Measurements from ENCODE around the gene YBX1.

YBX1 gene

DNA sequence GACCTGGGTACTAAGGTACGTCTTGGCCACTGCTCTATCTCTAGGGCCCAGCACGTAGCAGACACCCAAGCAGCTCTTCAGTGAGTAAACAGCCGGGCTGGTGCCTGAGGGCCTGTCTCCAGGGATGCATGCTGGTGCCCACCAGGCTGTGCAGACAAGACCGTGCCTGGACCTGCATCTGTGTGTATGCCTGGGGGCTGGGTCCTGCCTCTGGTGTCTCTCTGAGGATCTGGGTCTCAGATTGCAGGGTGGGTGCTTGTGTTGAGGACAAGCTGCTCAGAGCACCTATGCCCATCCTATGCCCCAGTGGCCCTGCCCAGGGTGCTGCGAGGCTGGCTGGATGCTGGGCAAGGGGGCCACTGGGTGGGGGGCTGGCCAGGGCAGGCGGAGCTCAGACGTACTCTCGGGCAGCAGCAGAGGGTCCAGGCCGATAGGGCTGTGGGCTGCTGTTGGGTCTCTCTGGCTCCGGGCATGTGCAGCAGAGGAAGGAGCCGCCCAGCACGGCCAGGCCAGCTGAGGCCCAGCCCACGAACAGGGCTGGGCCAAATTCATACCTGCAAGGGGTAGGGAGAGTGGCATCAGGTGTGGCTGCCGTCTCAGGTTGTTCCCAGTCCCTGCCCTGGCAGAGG, 53.4 kb downstream of the YBX1 start:
- peak; percentile 85 for DNase-seq

DNA sequence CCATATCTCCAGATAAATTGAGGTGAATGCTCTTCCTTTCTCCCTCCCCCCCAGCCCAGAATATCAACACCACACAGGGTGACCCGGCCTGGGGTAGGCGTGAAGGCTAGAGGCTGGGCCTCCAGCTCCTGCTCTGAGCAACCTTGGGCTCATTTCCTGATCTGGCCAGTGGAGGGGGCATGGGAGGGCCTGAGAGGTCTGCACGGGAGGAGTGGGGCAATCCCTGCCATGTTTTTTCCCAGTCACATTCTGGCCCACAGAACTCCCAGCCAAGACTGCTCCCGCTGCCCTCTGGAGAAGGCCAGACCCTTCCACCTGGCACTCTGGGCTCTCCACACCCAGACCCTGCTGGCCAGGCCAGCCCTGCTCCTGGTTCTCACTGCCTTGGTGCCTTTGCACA, 53.9 kb downstream of the YBX1 start:
- DNase-seq, result peak; percentile 3

DNA sequence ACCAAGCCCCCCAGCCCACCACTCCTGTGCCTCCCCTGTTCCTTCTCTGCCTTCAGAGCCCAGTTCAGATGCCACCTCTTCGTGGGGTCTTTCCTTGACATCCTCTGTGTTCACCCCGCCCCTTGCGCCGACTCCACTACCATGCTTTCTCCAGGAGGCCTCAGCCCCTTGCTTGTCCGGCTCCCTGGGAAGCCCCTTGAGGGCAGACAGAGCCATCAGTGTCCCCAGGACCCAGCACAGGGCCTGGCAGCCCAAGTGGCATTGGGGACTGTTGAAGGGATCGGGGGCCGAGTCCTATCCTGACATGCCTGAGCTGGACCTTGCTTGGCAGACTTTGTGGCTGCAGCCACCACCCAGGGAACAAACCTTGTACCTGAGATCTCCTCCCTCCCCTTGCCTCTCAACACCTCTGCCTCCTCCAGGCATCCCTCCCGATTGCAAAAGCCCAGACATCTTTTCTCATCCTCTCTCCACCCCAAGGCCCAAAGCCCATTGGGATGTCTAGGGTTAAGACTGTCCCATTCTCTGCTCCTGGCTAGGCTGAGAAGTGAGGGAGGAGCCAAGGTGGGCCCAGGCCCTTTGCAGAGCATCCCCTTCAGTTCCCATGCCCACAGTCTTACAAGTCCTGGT, 54.5 kb downstream of the YBX1 start:
- no peak for DNase-seq

DNA sequence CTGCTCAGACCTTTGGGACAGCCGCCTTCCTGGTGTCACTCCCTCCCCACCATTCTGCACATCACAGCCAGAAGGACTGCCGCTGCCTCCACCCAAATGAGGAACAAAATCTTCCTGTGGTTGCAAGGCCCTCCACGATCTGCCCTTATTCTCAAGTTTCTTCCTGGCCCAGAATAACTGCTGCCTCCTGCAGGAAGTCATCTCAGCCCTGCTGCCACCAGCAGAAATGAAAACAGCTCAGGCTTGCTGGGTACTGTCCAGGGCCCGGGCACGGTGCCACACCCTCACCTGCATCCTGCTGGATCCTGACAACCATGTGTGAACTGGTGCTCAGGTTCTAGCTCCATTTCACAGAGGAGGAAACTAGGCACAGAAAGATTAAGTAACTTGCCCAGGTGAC, 55.0 kb downstream of the YBX1 start:
- no peak for DNase-seq

DNA sequence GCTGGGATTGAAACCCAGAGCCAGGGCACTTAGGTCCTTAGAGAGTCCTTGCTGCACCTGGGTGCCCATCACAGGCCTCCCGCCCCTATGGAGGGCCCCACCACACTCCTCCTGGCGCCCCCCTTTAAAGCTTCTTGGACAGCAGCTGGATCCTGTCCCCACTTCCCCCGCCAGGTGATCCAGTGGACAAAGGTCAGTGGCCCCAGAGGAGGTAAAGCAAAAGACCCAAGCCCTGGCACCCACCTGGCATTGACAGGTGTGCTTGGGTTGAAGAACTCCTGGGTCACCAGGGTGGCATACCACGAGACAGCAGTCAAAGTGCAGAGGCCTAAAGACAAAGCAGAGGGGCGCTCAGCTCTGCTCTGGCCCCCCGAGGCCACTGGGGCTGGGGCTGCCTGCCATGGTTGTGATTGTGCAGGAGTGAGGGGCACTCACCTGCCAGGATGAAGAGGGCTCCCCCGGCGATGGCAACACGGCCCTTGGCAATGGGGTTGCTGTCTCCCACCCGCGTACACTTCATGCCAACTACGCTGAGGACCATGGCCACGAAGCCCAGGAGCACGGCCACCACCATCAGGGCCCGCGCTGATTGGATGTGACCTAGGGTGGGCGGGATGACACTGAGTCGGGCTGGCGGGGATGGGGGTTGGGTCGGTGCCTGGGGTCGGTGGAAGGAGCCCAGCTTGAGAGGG, 55.9 kb downstream of the YBX1 start:
- DNase-seq, result no peak

DNA sequence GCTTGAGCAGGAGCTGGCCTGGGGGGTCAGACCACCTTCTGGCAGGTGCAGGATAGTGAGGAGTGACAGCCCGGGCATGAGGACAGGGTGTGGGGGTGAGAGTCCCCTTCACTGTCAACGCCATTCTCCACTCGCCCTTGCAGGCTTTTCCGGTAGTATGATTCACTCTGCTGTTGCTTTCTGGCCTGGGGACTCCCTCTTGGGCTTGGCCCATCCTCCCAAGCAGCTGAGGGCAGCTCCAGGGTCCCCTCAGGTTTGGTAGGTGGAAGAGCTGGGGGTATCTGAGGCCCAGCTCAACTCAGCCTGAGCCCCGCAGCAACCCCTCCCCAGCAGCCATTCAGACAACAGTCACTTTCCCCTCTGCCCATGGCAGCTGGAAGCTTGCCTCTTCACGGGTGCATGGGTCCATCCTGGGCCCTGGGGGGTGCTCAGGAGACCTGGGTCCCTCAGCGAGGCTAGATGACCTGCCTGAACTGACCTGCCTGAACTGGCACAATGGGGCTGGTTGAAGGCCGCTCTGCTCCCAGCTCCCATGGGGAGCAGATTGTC, 56.5 kb downstream of the YBX1 start:
- DNase-seq, result no peak

DNA sequence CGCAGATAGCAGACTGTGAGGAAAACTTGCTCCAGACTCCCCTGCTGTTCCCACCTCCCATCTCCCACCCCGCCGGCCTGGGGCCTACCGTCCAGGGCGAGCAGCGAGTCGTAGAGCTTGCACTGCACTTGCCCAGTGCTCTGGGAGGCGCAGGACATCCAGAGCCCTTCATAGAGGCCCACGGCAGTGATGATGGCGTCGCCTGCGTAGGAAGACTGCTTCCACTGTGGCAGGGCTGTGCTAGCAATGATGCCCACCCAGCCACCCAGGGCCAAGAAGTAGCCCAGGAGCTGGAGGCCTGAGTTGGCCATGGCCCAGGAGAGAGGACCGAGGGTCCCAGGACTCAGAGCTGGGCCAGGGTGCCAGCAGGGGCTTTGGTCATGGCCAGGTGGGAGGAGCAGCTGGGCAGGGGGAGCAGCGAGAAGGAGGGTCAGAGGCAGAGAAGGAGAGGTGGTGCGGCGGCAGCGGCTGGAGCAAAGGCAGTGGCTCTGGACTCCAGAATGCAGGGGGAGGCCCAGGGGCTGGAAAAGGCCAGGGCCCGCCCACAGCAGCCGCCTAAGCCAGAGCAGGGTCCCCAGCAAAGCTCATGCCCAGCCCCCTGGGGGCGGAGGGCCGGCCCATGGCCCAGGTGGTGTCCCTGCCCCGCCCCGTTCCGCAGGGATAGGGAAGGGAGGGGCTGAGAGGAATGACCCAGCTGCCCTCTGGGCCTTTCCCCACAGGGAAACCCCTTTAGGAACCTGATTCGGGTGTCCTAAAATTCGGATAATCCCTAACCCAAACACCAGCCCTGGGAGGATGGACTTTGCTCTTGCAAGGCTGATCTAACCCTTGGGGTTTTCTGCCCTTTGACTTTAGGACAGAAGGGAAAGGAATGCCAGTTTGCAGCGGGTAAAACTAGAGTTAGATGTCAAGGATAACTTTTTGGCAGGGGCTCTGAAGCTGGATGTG, 57.8 kb downstream of the YBX1 start, which contains the start of gene CLDN19:
Gene CLDN19, minus strand, starts transcription at position 484 of the 948 bp plus-strand sequence. Its CDS starts 173 bp downstream, at position 311.
- no peak for DNase-seq

DNA sequence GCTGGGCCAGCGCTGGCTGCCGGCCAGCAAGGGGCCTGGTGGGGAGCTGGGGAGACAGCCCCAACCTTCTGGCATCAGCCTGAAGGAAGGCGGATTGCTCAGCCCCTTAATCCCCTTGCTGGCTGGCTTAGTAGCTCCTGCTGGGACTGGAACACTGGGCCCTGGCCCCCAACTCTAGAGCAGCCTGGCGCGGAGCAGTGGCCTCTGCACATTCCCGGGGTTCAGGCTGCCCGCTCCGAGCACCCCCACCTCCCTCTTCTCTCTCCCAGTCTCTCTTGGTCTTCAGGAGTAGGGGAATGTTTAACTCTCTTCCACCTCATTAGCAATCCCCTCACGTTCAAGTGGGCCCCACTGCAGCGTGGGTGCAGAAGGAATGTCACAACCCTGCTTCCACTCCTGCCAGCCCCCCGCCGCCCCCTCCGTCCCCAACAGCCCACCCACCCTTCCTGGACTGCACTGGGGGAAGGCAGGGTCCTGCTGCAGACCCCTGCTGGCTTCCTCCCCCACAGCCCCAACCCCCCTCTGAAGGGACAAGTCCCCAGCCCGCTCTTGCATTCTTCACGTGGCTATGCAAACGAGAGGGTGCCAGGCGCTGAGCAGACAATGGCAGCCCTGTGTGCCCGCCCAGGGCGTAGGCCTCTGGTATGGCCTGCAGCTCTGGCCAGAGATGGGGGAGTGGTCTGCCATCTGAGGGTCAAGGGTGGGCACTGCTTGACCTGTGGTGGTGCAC, 58.8 kb downstream of the YBX1 start:
- no peak for DNase-seq

DNA sequence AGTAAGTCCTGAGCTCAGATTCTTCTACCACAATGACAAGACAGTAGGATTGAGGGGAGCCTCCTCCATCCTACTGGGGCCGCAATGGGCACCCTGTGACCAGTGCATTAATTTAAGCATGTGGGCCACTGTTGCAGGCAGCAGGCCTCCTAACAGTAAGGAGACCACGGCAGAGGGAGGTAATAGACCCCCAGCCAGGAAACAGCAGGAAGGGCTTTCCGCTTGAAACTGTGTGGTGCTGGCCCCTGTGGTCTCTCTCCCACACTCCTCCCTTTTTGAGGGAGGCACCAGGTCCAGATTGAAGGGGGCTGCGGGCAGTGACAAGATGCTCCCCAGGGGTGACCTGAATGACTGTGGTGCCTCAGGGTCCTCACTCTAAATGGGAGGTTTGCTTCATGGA, 59.5 kb downstream of the YBX1 start:
- no peak for DNase-seq

DNA sequence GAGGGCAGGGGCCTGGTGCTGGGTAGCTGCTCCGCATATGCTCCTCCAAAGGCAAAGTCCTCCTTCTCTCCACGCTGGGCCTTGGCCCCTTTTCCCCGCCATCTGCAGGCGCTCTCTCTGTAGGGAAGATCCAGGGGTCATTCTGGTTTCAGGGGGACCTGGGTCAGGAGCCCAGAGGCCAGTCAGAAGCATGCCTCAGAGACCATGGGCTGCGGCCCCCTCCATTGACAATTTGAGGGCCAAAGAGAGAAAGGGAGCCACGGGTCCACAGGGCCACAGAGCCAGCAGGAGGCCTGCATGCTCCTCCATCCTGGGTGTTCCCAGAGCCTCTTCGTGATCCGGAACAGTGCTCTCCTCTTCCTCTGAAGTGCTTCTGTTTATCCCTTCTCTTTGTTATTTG, 59.9 kb downstream of the YBX1 start:
- DNase-seq, result no peak

DNA sequence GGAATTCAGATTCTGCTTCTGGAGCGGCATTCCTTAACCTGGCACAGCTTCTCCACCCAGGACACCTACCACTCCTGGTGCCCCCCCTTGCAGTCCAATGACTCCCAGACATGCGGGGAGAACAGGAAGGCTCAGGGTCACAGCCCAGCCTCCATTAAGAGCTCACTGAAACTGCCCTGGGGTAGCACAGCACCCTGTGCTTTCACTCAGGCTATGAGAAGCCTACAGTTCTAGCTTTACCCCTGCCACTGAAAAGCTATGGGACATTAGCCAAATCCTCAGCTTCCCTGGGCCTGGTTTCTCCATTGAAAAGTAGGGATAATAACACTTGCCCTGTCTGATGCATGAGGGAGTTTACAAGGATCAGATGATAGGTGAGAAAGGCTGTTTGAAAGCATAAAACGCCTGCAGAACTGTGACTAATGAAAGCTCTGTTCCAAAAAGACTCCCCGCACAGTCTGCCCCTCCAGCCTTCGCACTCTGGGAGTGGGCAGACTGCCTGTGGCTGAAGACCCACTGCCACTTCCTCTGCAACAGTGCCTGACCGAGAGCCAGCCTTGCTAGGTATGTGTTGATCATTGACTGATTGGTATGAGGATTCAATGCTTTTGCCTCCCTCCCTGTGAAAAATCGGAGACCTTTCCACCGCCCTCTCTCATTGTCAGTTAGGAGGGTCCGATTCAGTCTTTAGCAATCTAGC, 60.5 kb downstream of the YBX1 start:
- no peak for DNase-seq

DNA sequence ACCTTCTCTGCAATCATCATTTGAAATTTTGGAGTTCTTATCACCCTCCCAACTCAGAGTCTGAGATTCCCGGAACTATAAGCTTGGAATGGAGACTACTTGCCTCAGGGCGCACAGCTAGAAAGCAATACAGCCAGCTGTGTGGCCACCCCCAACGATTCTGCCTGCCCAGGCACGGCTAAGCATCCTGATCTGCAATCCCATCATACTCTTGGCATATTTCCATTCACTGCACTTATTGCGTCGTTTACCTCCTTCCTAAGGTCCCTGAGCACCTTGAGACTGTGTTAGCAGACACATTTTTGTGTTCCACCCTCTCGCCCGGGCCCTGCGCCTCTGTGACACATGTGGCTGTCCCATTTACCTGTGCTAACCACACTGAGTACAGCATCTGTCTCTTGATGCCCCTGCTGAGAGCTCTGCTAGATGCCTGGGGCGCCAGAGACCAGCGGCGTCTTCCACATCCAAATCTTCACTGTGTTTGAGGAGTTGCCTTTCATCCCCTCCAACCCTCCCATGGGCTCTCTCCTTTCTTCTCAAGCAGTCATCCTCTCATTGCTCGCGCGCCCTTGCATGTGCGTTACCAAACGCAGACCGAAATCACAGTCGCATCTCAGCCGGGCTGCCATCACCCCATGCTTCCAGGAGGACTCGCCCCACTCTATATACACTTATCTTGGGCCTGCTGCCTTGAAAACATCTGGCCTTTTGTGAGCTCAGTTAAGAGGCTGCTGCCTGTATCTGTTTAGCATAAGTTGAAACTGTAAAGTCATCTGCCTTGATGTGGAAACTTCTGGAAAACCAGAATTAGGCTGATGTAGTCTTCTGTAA, 61.3 kb downstream of the YBX1 start:
- peak; percentile 52 for DNase-seq

DNA sequence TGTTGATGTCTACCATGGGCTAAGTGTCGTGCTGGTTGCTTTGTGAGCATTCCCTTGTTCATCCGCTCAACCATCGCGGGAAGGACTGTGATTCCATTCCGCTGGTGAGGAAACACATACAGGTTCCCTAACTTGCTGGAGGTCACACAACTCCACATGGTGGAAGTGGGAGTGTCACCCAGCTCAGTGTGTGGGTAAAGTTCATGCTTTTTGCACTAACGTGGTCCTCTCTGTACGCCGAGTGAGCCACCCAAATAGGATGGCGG, 61.9 kb downstream of the YBX1 start:
- DNase-seq, result no peak

DNA sequence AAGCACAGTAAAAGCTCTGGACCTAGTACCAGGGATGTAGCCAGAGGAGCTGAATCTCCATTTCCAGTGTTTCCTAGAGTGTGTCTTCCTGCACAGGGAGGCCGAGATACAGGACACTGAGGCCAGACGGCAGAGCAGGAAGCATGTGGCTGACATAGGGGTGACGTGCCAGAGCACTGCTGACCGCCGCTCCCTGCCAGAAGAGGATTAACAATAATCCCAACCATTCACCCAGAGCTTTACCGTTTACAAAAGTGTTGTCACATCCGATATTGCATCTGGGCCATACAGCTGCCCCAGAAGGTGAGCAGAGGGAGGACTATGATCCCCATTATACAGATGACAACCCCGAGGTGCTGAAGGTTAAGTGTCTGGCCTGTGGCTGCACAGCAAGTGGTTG, 63.6 kb downstream of the YBX1 start:
- DNase-seq, result no peak

DNA sequence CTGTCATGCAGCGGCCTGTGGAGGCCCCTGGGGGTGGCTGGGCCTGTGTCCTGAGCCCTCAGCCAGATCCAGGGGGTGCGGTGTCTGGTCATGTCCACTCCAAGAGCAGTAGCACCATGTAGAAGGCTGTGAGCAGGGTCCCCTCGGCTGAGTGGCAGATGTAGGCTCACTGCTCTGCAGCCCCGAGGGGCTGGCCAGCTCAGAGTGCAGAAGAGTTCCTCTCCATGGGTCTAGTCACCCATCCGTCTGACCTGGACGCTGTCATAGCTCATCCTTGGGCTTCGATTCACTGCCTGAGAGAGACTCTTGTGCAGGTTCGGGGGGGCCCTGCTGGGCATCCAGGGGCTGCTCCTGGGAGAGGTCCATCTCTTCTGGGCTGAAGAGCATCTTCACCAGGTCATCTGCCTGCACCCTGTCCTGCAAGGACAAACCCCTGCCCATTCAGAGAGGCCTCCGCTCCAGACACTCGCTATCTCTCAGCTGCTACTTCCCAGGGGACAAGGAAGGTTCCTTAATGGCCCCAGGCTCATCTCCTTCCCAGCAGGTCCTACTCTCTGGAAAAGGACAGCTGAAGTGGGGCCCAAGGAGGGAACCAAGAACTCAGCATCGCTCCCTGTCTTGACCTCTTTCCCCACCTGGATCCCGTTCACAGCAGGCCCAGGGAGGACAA, 64.4 kb downstream of the YBX1 start:
- no peak for DNase-seq

DNA sequence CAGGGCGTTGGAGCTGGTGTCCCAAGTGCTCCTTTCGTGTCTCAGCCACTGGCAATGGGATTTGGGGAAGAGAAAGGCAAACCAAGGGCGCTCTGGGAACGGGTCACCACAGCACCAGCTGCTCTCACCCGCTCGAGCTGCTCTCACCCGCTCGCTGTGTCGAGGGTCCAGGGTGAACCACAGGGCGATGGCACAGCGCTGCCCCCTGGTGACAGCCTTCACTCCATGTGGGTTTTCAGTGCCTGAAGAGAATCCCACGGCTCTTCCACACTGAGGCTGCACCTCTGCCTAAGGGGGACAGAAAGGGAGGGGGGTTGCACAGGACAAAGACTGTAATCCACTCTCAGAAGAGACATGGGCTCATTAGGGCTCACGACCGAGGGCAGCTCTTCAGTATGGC, 64.9 kb downstream of the YBX1 start:
- DNase-seq, result no peak

DNA sequence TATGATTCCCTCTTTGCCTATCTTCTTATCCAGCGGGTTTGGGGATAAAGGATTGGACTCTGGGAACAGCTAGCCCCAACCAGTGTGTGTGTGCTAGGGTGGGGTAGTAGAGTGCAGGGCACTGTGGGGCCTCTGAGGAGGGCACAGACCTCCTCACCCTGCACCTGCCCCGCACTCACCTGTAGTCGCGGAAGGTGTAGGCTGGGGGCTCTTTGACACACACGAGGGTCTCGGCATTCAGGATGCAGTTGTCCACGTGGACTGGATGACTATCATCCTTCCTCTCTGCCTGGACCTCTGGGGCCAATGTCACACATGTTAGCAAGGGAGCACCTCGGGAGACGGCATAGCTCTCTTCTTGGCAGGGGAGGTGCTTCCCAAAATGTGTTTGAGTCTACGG, 65.8 kb downstream of the YBX1 start:
- no peak for DNase-seq

DNA sequence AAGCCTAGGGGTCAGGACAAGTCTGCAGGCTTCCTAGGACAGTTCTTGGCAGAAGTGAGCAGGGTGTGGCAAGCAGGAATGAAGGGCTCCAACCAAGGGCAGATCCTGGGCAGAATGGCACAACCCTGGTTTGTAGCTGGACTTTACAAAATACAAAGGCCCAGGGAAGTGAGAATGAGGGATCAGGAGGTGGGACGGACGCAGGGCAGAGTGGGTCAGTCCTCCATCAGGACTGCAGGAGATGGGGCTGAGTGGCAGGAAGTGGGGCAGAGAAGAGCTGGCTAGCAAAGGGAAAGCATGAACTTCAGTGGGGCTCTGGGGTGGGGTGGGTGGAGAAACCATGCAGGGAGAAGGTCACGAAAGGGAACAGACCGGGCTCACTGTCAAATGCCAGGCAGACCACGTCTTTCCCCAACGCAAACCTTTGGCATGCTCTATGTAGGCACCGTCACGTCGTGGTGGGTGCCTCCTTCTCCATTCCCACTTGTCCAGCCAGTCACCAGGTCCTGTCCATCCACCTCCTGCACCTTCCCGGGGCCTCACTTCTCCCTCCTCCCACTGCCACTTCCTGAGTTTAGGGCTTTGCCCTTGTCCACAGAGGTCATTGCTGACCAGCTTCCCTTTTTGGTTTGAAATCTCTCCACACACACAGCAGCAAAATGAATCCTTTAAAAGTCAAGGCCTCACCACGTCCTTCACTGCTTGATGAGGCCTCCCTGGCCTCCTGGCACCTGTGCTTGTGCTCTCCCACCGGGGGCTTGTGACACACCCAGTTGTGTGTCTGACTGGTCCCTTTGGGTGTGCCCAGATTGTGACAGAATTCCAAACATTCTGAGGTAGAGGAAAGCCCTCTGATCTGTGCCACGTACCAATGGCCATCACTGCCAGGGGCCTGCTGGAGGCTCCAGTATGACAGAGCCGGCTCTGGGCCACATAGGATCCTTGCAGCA, 66.5 kb downstream of the YBX1 start:
- no peak for DNase-seq

DNA sequence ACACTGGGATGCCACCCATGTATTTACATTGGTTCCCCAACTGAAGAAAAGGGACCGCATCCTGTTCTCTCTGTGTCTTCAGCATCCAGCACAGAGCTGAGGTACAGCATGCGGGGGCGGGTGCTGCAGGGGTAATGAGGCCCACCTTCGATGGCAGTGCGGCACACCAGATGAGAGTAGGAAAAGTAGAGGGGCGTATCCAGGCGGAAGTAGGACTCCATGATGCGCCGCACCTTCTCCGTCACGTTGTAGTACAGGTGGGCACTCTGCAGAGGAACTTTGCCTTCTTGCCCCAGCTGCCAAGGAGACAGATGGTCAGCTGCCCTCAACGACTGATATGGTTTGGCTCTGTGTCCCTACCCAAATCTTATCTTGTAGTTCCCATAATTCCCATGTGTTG, 67.8 kb downstream of the YBX1 start:
- no peak for DNase-seq

All from NCI-H2171 (cell line).